GM18511 (cell line): ENCODE results near the gene ARHGEF40.
A peak's percentile ranks its signal among the peaks of the same experiment; 100 is the strongest.

Experiments
- ATAC-seq: cut with Tn5 transposase; IDR thresholded peaks from one replicate; pipeline ENCODE4 v1.9.1; 2021; ENCODE audit warnings: mild to moderate bottlenecking, moderate library complexity; ENCODE audit not compliant: unreplicated experiment

The ARHGEF40 gene

DNA sequence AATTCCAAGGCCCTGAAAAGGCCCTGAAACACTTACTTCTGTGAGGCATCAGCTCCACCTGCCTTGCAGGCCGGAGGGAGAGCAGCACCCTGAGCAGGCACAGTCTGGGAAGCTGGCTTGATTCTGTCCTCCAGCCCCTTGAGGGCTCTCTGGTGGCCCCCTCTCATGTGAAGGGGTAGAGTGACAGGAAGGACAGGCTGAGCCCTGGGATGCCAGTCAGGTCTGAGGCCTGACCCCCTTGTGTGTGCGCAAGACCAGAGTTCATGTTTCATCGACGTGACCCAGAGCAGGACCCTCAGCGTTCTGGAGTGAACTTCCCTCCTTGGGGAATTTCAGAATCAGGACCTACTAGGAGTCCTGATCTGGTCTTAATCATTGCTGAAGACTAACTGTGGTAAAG lies 11.2 kb upstream of the ARHGEF40 start:
- no peak for ATAC-seq

DNA sequence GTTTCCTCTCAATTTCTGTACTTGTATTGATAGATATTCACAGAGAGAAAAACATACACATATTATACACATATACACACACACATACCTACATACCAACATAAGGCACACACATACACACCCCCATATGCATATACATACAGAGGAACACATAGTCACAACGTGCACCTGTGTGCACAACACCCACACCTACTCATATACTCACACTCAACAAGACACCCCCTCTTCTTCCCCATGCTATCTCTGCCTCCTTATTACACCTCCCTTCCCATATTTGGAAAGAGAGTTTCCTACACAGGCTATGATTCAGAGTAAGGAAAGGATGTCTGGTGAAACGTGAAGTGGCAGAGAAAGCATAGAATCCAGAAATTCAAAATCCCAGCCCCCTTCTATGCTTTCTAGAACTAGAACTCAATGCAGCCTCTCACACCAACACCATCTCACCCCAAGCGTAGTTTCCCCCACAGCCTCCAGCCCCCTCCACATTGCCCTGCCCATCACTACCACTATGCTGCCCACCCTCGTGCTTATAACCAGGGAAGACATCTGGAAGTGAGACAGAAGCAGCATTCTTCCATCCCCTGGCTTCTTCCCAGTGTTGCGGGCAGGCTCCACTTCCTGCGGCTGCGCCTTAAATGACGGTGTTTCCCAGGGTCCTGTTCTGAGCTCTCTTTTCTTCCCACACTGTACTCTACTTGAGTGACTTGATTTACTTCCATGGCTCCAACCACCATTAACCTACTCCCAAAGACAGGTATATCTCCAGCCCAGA lies 10.1 kb upstream of the ARHGEF40 start:
- no peak for ATAC-seq

- no peak for ATAC-seq
Observed at GRCh38 chr14:21060614-21061346, 9.3 kb upstream of the ARHGEF40 start.

GRCh38 chr14:21061347-21061668 lies 8.8 kb upstream of the ARHGEF40 start:
- no peak for ATAC-seq

DNA sequence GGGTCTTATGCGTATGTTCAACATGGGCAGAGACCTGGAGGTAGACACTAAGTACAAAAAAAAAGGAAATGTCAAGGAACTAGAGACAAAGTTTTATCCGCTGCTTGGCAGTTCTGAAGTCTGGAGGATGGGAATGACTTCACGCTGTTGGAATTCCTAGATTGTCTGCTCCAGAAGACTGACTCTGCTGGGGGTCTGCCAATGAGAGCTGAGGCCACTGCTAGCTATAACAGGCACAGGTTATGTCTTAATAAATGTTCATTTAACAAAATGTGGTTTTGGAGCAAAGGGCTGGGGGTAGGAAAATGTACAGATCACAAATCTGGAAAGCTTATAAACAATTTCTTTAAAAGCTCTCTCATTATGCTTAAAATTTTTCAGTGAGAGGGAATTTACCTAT lies 6.6 kb upstream of the ARHGEF40 start:
- no peak for ATAC-seq

GRCh38 chr14:21066882-21067502 lies 3.1 kb upstream of the ARHGEF40 start:
- ATAC-seq: no peak

- ATAC-seq: no peak
Observed at GRCh38 chr14:21068521-21069387, 1.4 kb upstream of the ARHGEF40 start.

GRCh38 chr14:21069388-21070082 lies 569 bp upstream of the ARHGEF40 start:
- ATAC-seq: no peak

DNA sequence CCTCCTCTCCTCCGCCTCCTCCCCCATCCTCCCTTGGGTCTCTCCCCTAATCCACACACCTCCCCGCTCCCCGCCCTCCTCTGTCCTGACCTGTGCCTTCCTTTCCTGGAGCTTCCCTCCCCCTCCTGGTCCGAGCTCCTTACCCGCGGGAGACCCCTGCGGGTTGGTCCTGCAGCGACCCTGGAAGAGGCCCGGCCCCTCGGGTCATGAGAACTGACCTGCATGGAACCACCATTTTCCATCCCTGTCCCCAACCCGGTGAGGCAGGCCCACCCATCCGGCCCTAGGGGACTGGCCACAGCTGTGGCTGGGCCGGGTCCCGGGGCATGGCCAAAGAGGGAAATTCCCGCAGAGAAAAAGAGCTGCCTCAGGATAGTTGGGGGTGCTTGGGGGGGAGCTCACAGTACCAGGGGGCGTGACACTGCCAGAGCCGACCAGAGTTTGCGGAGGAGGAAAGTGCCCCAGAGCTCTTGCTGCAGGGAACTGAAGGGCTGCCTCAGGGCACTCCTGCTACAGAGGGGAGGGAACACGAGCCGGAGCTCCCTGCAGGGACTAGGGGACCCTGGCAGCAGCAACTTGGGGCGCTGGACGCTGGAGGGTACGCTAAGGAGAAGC lies 613 bp downstream of the ARHGEF40 start:
- ATAC-seq: peak; percentile 33

DNA sequence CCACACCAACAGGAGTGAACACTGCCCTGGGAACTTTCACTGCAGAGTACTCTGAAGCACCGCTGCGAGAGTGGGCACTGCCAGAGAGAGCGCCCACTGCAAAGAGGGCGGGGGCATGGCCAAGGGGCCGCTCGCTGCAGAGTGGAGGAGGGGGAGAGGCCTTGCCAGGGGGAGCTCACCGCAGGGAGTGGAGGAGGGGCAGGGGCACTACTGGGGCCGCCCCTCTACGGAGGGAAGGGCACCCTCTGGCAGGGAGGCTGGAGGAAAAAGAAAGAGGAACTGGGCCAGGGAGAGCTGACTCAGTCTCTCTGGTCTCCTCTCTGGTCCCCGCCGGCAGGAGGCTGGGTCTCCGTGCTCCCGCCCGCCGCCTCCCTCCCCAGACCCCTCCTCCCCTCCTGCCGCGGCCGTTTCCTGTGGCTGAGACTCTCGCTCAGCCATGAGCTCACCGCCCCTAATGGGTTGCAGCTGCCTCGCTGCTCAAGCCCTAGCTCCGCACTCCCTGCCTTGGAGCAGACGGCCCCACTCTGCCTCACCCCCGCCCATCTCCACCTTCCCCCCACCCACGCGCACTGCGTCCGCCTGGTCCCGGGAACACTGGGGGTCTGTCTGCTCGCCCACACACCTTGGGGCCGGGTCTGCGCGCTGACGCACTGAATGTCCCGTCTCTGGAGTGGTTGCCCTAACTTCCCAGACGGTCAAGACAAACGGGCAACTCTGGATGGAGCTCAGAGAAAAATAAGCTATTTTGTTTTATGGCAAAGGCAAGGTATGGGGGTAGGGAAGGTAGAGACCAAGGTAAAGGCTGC lies 1.3 kb downstream of the ARHGEF40 start:
- ATAC-seq: peak; percentile 77

DNA sequence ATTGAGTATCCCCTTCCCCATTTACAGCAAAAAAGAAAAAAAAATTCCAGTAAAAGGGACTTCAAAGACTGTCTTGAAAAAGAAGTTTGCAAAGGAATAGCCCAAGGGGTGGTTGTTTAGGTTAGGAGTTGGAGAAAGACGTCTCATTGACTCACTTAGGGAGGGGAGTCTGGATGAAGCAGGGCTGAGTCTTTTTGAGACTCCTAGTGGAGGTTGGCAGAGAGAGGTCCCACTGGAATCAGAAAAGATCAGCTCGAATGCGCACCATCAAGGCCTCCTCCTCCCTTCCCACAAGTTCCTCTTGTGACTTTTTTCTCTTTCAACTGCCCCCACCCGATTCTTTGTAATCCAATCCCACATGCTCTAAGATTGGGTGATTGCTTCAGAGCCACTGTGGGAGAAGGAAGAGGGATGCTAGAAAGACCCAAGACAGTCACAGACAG lies 1.9 kb downstream of the ARHGEF40 start:
- no peak for ATAC-seq

DNA sequence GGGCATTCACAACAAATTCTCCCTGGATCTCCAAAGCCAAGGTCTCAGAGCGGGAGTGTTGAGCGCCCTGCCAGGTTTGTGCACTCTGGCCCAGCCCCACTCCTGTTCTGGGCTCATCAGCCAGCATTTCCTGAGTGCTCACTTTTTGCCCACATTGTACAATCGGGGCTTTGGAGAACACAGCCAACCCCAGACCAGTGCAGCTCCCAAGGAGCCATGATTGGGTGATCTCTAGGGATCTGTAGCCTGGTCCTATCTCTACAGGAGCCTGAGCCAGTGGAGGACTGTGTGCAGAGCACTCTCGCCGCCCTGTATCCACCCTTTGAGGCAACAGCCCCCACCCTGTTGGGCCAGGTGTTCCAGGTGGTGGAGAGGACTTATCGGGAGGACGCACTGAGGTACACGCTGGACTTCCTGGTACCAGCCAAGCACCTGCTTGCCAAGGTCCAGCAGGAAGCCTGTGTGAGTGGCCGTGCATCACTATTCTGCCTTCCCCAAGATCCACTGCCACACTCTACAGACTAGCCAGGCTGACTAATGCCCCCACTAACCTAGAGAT lies 2.8 kb downstream of the ARHGEF40 start:
- no peak for ATAC-seq

GRCh38 chr14:21073921-21074320 lies 3.8 kb downstream of the ARHGEF40 start:
- ATAC-seq: no peak

- ATAC-seq: no peak
Observed at GRCh38 chr14:21074398-21075272, 4.5 kb downstream of the ARHGEF40 start.

DNA sequence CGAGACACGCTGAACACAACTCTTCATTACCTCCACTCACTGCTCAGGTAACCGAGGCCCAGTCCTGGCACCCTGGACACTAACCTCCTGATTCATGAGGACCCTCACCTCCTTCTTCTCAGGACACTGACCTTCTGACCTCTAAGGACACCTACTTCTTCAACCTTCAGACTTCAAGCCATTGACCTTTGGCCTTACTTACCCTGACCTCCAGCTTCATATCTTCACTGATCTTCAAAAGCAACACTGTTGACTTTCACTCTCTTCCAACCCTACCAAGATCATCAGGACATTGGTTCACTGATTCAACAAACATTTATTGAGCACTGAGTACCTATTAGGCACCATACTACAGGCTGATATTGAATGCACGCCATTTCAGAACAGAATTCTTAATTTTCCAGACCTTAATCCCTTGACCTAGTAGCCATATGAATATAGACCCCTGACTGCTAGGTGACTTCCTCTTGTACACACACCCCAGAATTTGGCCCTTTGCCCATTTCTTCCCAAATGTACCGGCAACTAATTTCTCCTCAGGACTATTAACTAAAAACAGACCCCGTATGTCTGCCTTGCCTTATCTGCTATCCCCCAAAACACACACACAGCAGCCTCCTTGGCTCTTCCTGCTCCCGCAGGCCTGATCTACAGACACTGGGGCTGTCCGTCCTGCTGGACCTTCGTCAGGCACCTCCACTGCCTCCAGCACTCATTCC lies 5.8 kb downstream of the ARHGEF40 start:
- ATAC-seq: no peak

GRCh38 chr14:21077672-21078071 lies 7.6 kb downstream of the ARHGEF40 start:
- ATAC-seq: no peak

- ATAC-seq: no peak
Observed at GRCh38 chr14:21078287-21078686, 8.2 kb downstream of the ARHGEF40 start.
